Measurements from ENCODE around the gene HNRNPC. TPM values are rescaled to one million over a fixed set of nuclear protein-coding genes. Genes with fewer than 3 reads are reported as not detected.

HNRNPC gene
- total and polyA plus RNA-seq, 2 of the 8 experiments (the other 6 are each of a cell fraction or from before 2014, with no cell fraction given) = 781 to 1,207 TPM

DNA sequence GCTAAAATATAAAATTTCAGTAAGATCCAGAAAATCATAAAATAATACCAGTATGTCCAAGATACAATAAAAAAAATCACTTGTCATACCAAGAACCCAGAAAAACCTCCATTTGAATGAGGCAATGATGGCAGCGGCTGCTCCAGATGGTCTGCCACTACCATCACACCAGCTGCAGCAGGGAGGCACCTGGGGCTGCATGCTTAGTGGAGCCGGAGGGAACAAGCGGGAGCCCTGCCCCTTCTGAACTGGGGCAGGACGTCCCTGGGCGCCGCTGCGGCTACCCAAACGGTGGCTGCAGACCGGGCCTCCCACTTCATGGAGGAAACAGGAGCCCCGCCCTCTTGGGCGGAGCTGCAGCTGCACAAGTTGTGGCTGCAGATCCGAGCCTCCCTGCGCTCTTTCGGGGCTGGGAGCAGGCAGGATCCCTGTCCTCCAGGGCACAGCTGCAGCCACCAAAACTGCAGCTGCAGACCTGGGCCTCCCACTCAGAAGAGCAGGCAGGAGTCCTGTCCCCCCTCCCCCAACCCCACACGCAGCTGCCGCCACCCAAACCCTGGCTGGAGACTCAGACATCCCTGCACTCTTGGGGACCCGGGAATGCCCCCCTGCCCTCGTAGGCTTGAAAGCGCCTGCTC lies 77.3 kb downstream of the HNRNPC start (continued):
- TF ChIP-seq BCL11A (IDR thresholded peaks at IDR 0.05; ENCODE audit: low read depth in 2 of 2, low read length in 2 of 2) (no peak), CTBP2 (IDR thresholded peaks at IDR 0.05; ENCODE audit: borderline replicate concordance, insufficient read depth, insufficient read length, low read length) (no peak), SRF (IDR thresholded peaks at IDR 0.05; ENCODE audit: low read depth, low read length) (no peak), HDAC2 (IDR thresholded peaks at IDR 0.05; ENCODE audit: borderline replicate concordance in 1 of 2, low read depth in 2 of 2, low read length in 2 of 2) (no peak), JUND (IDR thresholded peaks at IDR 0.05; ENCODE audit: low read length) (no peak), POU5F1 (IDR thresholded peaks at IDR 0.05; ENCODE audit: low read depth, low read length) (no peak), CBX8 (IDR thresholded peaks at IDR 0.05; ENCODE audit: borderline replicate concordance, low read depth, low read length) (no peak), EP300 (IDR thresholded peaks at IDR 0.05; ENCODE audit: borderline replicate concordance in 1 of 2, low read depth in 2 of 2, low read length in 2 of 2) (no peak), EZH2 (IDR thresholded peaks at IDR 0.05; ENCODE audit: low read depth, low read length, severe bottlenecking) (no peak), SAP30 (IDR thresholded peaks at IDR 0.05; ENCODE audit: insufficient read depth, insufficient replicate concordance, low read length) (no peak), TBP (IDR thresholded peaks at IDR 0.05; ENCODE audit: low read depth, low read length) (peak; percentile 57), BRCA1 (IDR thresholded peaks at IDR 0.05; ENCODE audit: low read depth, low read length) (no peak), ASH2L (IDR thresholded peaks at IDR 0.05; ENCODE audit: low read length) (no peak), KDM4A (IDR thresholded peaks at IDR 0.05; ENCODE audit: low read depth, low read length, severe bottlenecking) (no peak), YY1 (IDR thresholded peaks at IDR 0.05; ENCODE audit: low read depth, low read length) (peak; percentile 74; the same call in 1 of the 2 replicates), CEBPB (IDR thresholded peaks at IDR 0.05; ENCODE audit: low read depth, low read length) (no peak), SUZ12 (IDR thresholded peaks at IDR 0.05; ENCODE audit: low read length) (no peak), TAF1 (IDR thresholded peaks at IDR 0.05; ENCODE audit: low read depth, low read length) (0 out of 2 replicates have a peak, but pooled peaks have one; percentile 37)
- TF ChIP-seq, protein P1, sequence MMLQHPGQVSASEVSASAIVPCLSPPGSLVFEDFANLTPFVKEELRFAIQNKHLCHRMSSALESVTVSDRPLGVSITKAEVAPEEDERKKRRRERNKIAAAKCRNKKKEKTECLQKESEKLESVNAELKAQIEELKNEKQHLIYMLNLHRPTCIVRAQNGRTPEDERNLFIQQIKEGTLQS (IDR thresholded peaks at IDR 0.05; ENCODE audit: insufficient read depth, low read depth, low read length) = no peak
- TF ChIP-seq, protein P2, sequence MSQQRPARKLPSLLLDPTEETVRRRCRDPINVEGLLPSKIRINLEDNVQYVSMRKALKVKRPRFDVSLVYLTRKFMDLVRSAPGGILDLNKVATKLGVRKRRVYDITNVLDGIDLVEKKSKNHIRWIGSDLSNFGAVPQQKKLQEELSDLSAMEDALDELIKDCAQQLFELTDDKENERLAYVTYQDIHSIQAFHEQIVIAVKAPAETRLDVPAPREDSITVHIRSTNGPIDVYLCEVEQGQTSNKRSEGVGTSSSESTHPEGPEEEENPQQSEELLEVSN (IDR thresholded peaks at IDR 0.05) = peak; percentile 77

Measured in H1 (cell line).